Effector memory CD8-positive, alpha-beta T cell (primary cell): ENCODE data around the gene REC114.
"Not testable (repeated sequence)": the region's sequence is repeated elsewhere in the genome, so short reads cannot be mapped to it uniquely, and the experiment has no call there.

Experiments
- ATAC-seq: fragments of 150-1000 bp; cut with Tn5 transposase; replicated peaks from 2 replicates; pipeline ENCODE4 v1.10.0; 2021; ENCODE audit warnings: mild to moderate bottlenecking, moderate library complexity
- DNase-seq, 3 experiments: peaks; one replicate each; pipeline ENCODE4 v3.0.0; 2021
- H3K27ac Mint-ChIP-seq, 2 donors: one replicate each; pipeline ENCODE4 v1.8.0; 2022; ENCODE audit warnings: mild to moderate bottlenecking in 2 of 2, mixed read lengths in 2 of 2, moderate library complexity in 2 of 2
- H3K27me3 Mint-ChIP-seq, 2 donors: one replicate each; pipeline ENCODE4 v1.8.0; 2022; ENCODE audit warnings: mixed read lengths in 2 of 2
- H3K36me3 Mint-ChIP-seq: one replicate; pipeline ENCODE4 v1.8.0; 2022; ENCODE audit warnings: mild to moderate bottlenecking, moderate library complexity, mixed read lengths; ENCODE audit not compliant: insufficient read depth
- H3K4me1 Mint-ChIP-seq, 2 donors: one replicate each; pipeline ENCODE4 v1.8.0; 2022; ENCODE audit warnings: low read depth in 2 of 2, mixed read lengths in 2 of 2
- H3K4me3 Mint-ChIP-seq, 2 donors: one replicate each; pipeline ENCODE4 v1.8.0; 2022; ENCODE audit warnings: mild to moderate bottlenecking in 2 of 2, mixed read lengths in 2 of 2, moderate library complexity in 2 of 2
- H3K9me3 Mint-ChIP-seq, 2 donors: one replicate each; pipeline ENCODE4 v1.8.0; 2022; ENCODE audit warnings: mixed read lengths in 2 of 2
- total RNA-seq, 9 experiments: gene quantifications; one replicate each; lab custom pipeline; 2026; lab: John Stamatoyannopoulos, UW

The REC114 gene
- 0 reads per million in 9 experiments for total RNA-seq

- no peak for DNase-seq
- no peak for ATAC-seq
- H3K4me1 Mint-ChIP-seq, result peaks cover 6 to 8% of the 10 kb centered on the region in 2 donors
- H3K4me3 Mint-ChIP-seq, result no peak within 1 kb of the TSS
- H3K36me3 Mint-ChIP-seq, result no peaks in the 10 kb centered on the region
- no peak within 1 kb of the TSS for H3K27ac Mint-ChIP-seq
- peaks cover 0 to 5% of the 10 kb centered on the region in 2 donors for H3K9me3 Mint-ChIP-seq
- peaks cover 0 to 19% of the 10 kb centered on the region in 2 donors for H3K27me3 Mint-ChIP-seq
Measured at GRCh38 chr15:73442968-73443367, at the start of gene REC114. REC114 (plus strand) TSS chr15:73443164; CDS start chr15:73443186, 22 bp downstream.

GRCh38 chr15:73393336-73393735 is 49.6 kb upstream of the REC114 start:
- no peak for DNase-seq
- Mint-ChIP-seq H3K36me3 (no peaks in the 10 kb centered on the region), H3K4me1 (no peaks in the 10 kb centered on the region), H3K9me3 (no peaks in the 10 kb centered on the region), H3K27ac (no peak overlapping the region), H3K4me3 (no peak overlapping the region), H3K27me3 (peaks cover 18 to 66% of the 10 kb centered on the region in 2 donors)
- no peak for ATAC-seq

- DNase-seq (no peak), ATAC-seq (no peak)
- H3K27me3 Mint-ChIP-seq, result peaks cover 18 to 74% of the 10 kb centered on the region in 2 donors
- no peaks in the 10 kb centered on the region for H3K4me1 Mint-ChIP-seq
- no peaks in the 10 kb centered on the region for H3K36me3 Mint-ChIP-seq
- no peaks in the 10 kb centered on the region for H3K9me3 Mint-ChIP-seq
- H3K4me3 Mint-ChIP-seq, result no peak overlapping the region
- H3K27ac Mint-ChIP-seq, result no peak overlapping the region
Measured at GRCh38 chr15:73394782-73395181, 48.2 kb upstream of the REC114 start.

GRCh38 chr15:73395671-73396070 is 47.3 kb upstream of the REC114 start:
- DNase-seq (no peak), ATAC-seq (no peak)
- H3K27ac Mint-ChIP-seq, result no peak overlapping the region
- H3K36me3 Mint-ChIP-seq, result no peaks in the 10 kb centered on the region
- H3K27me3 Mint-ChIP-seq, result peaks cover 18 to 74% of the 10 kb centered on the region in 2 donors
- no peaks in the 10 kb centered on the region for H3K4me1 Mint-ChIP-seq
- H3K9me3 Mint-ChIP-seq, result no peaks in the 10 kb centered on the region
- H3K4me3 Mint-ChIP-seq, result no peak overlapping the region

- ATAC-seq (no peak), DNase-seq (no peak)
- Mint-ChIP-seq H3K27ac (no peak overlapping the region), H3K4me1 (no peaks in the 10 kb centered on the region), H3K4me3 (no peak overlapping the region), H3K9me3 (no peaks in the 10 kb centered on the region), H3K36me3 (no peaks in the 10 kb centered on the region), H3K27me3 (peaks cover 8 to 57% of the 10 kb centered on the region in 2 donors)
Measured at GRCh38 chr15:73397461-73397860, 45.5 kb upstream of the REC114 start.

- H3K36me3 Mint-ChIP-seq, result no peaks in the 10 kb centered on the region
- ATAC-seq (no peak), DNase-seq (no peak)
- no peaks in the 10 kb centered on the region for H3K4me1 Mint-ChIP-seq
- H3K4me3 Mint-ChIP-seq, result no peak overlapping the region
- H3K27me3 Mint-ChIP-seq, result peaks cover 8 to 43% of the 10 kb centered on the region in 2 donors
- no peaks in the 10 kb centered on the region for H3K9me3 Mint-ChIP-seq
- H3K27ac Mint-ChIP-seq, result no peak overlapping the region
Measured at GRCh38 chr15:73398861-73399260, 44.1 kb upstream of the REC114 start.

GRCh38 chr15:73400222-73400621 is 42.7 kb upstream of the REC114 start:
- not testable (repeated sequence) for H3K36me3 Mint-ChIP-seq, ATAC-seq, DNase-seq, H3K4me1 Mint-ChIP-seq, H3K9me3 Mint-ChIP-seq, H3K4me3 Mint-ChIP-seq, H3K27ac Mint-ChIP-seq
- H3K27me3 Mint-ChIP-seq, result peaks cover 6 to 30% of the 10 kb centered on the region in 2 donors

- no peak overlapping the region for H3K4me3 Mint-ChIP-seq
Measured at GRCh38 chr15:73403171-73403570, 39.8 kb upstream of the REC114 start.

GRCh38 chr15:73414876-73415275 is 28.1 kb upstream of the REC114 start:
- Mint-ChIP-seq H3K36me3 (no peaks in the 10 kb centered on the region), H3K27ac (no peak overlapping the region), H3K27me3 (peaks cover 7 to 24% of the 10 kb centered on the region in 2 donors), H3K4me1 (no peaks in the 10 kb centered on the region), H3K9me3 (no peaks in the 10 kb centered on the region), H3K4me3 (no peak overlapping the region)
- no peak for ATAC-seq
- no peak for DNase-seq

More at GRCh38 chr15:73403171-73403570, 39.8 kb upstream of the REC114 start:
- Mint-ChIP-seq H3K36me3 (no peaks in the 10 kb centered on the region), H3K4me1 (no peaks in the 10 kb centered on the region), H3K27ac (no peak overlapping the region), H3K27me3 (peaks cover 0 to 36% of the 10 kb centered on the region in 2 donors), H3K9me3 (no peaks in the 10 kb centered on the region)
- ATAC-seq, result no peak
- no peak for DNase-seq

- DNase-seq (no peak), ATAC-seq (no peak)
- no peak overlapping the region for H3K27ac Mint-ChIP-seq
- no peak overlapping the region for H3K4me3 Mint-ChIP-seq
- H3K4me1 Mint-ChIP-seq, result peaks cover 6% of the 10 kb centered on the region in 2 donors
- peaks cover 0 to 8% of the 10 kb centered on the region in 2 donors for H3K27me3 Mint-ChIP-seq
- H3K36me3 Mint-ChIP-seq, result no peaks in the 10 kb centered on the region
- H3K9me3 Mint-ChIP-seq, result no peaks in the 10 kb centered on the region
Measured at GRCh38 chr15:73424506-73424905, 18.5 kb upstream of the REC114 start.

GRCh38 chr15:73425510-73425909 is 17.5 kb upstream of the REC114 start:
- no peak for DNase-seq
- no peak overlapping the region for H3K27ac Mint-ChIP-seq
- peaks cover 6% of the 10 kb centered on the region in 2 donors for H3K4me1 Mint-ChIP-seq
- peaks cover 0 to 8% of the 10 kb centered on the region in 2 donors for H3K27me3 Mint-ChIP-seq
- H3K4me3 Mint-ChIP-seq, result no peak overlapping the region
- no peaks in the 10 kb centered on the region for H3K36me3 Mint-ChIP-seq
- H3K9me3 Mint-ChIP-seq, result no peaks in the 10 kb centered on the region
- ATAC-seq, result no peak

GRCh38 chr15:73426323-73426994 is 16.5 kb upstream of the REC114 start:
- Mint-ChIP-seq H3K4me3 (no peak overlapping the region), H3K9me3 (no peaks in the 10 kb centered on the region), H3K27ac (peak overlapping the region in 1 of 2 donors; percentile 11), H3K36me3 (no peaks in the 10 kb centered on the region), H3K27me3 (peaks cover 1 to 8% of the 10 kb centered on the region in 2 donors), H3K4me1 (peaks cover 6% of the 10 kb centered on the region in 2 donors)
- no peak for DNase-seq
- no peak for ATAC-seq

- H3K36me3 Mint-ChIP-seq, H3K27ac Mint-ChIP-seq, H3K4me3 Mint-ChIP-seq, H3K4me1 Mint-ChIP-seq, H3K9me3 Mint-ChIP-seq, ATAC-seq, DNase-seq: not testable (repeated sequence)
- peaks cover 17 to 23% of the 10 kb centered on the region in 2 donors for H3K27me3 Mint-ChIP-seq
Measured at GRCh38 chr15:73431329-73431728, 11.6 kb upstream of the REC114 start.

GRCh38 chr15:73433873-73434272 is 9.1 kb upstream of the REC114 start:
- DNase-seq (no peak), ATAC-seq (no peak)
- Mint-ChIP-seq H3K36me3 (no peaks in the 10 kb centered on the region), H3K4me3 (no peak overlapping the region), H3K27me3 (peaks cover 23 to 27% of the 10 kb centered on the region in 2 donors), H3K9me3 (no peaks in the 10 kb centered on the region), H3K4me1 (no peaks in the 10 kb centered on the region), H3K27ac (no peak overlapping the region)
